Measurements from ENCODE around the gene ACTR3C. TPM values are rescaled to one million over a fixed set of nuclear protein-coding genes. Genes with fewer than 3 reads are reported as not detected.
"Not testable (repeated sequence)": the region's sequence is repeated elsewhere in the genome, so short reads cannot be mapped to it uniquely, and the experiment has no call there.

The ACTR3C gene
- total and polyA plus RNA-seq, 10 of the 15 experiments (the other 5 are each of a cell fraction or from before 2014, with no cell fraction given), result 2.0 to 10.2 (median 6.3) TPM

- ATAC-seq; H3K79me2 ChIP-seq (ENCODE audit: control insufficient read depth, insufficient read depth, low read length); H4K20me1 ChIP-seq (ENCODE audit: control insufficient read depth, insufficient read depth); RAD21 ChIA-PET (ENCODE audit: unreplicated experiment); H3K4me2 ChIP-seq (ENCODE audit: control insufficient read depth, insufficient read depth); H3K9me3 ChIP-seq (replicated peaks; ENCODE audit: control insufficient read depth, insufficient read depth, low read length); FAIRE-seq; SMC1A ChIA-PET (ENCODE audit: uncharacterized antibody, unreplicated experiment); CTCF ChIA-PET; H3K27ac ChIP-seq (ENCODE audit: control insufficient read depth, insufficient read depth); H3K4me1 ChIP-seq (ENCODE audit: control insufficient read depth, insufficient read depth, low read length); BruUV-seq (replicated peaks); H2AFZ ChIP-seq (ENCODE audit: control insufficient read depth, low read depth, low read length); POLR2A ChIA-PET; H3K9ac ChIP-seq (ENCODE audit: control insufficient read depth, insufficient read depth, low read length); H3K27me3 ChIP-seq (replicated peaks in 1 of 2; ENCODE audit: control insufficient read depth in 2 of 2, insufficient read depth in 2 of 2, low read length in 1 of 2); H3K4me3 ChIP-seq; H3K36me3 ChIP-seq (ENCODE audit: control insufficient read depth in 2 of 2, insufficient read depth in 2 of 2, low read length in 1 of 2); intact Hi-C loops (cut with micrococcal nuclease; ENCODE audit: unreplicated experiment); DNase-seq (ENCODE audit: low read depth, low spot score); in situ Hi-C loops (cut with MboI): not testable (repeated sequence)
Observed at GRCh38 chr7:150297978-150298377, 25.4 kb downstream of the ACTR3C start.

- H3K27ac ChIP-seq (ENCODE audit: control insufficient read depth, insufficient read depth); ATAC-seq; H4K20me1 ChIP-seq (ENCODE audit: control insufficient read depth, insufficient read depth); in situ Hi-C loops (cut with MboI); RAD21 ChIA-PET (ENCODE audit: unreplicated experiment); H3K36me3 ChIP-seq (ENCODE audit: control insufficient read depth in 2 of 2, insufficient read depth in 2 of 2, low read length in 1 of 2); H3K9me3 ChIP-seq (replicated peaks; ENCODE audit: control insufficient read depth, insufficient read depth, low read length); H2AFZ ChIP-seq (ENCODE audit: control insufficient read depth, low read depth, low read length); H3K9ac ChIP-seq (ENCODE audit: control insufficient read depth, insufficient read depth, low read length); H3K27me3 ChIP-seq (replicated peaks in 1 of 2; ENCODE audit: control insufficient read depth in 2 of 2, insufficient read depth in 2 of 2, low read length in 1 of 2); CTCF ChIA-PET; H3K79me2 ChIP-seq (ENCODE audit: control insufficient read depth, insufficient read depth, low read length); DNase-seq (ENCODE audit: low read depth, low spot score); intact Hi-C loops (cut with micrococcal nuclease; ENCODE audit: unreplicated experiment); FAIRE-seq; POLR2A ChIA-PET; H3K4me2 ChIP-seq (ENCODE audit: control insufficient read depth, insufficient read depth); H3K4me1 ChIP-seq (ENCODE audit: control insufficient read depth, insufficient read depth, low read length); BruUV-seq (replicated peaks); H3K4me3 ChIP-seq; SMC1A ChIA-PET (ENCODE audit: uncharacterized antibody, unreplicated experiment): not testable (repeated sequence)
- 79% methylated on average over 5 of the region's 10 CpGs for WGBS (ENCODE audit: insufficient coverage, insufficient replicate concordance, low lambda C conversion rate, missing lambda C conversion rate)
Observed at GRCh38 chr7:150296802-150297201, 26.5 kb downstream of the ACTR3C start.

GRCh38 chr7:150295614-150296013 is 27.7 kb downstream of the ACTR3C start:
- intact Hi-C loops (cut with micrococcal nuclease; ENCODE audit: unreplicated experiment); H4K20me1 ChIP-seq (ENCODE audit: control insufficient read depth, insufficient read depth); H3K9me3 ChIP-seq (replicated peaks; ENCODE audit: control insufficient read depth, insufficient read depth, low read length); in situ Hi-C loops (cut with MboI); H3K27me3 ChIP-seq (replicated peaks in 1 of 2; ENCODE audit: control insufficient read depth in 2 of 2, insufficient read depth in 2 of 2, low read length in 1 of 2); POLR2A ChIA-PET; H3K4me2 ChIP-seq (ENCODE audit: control insufficient read depth, insufficient read depth); CTCF ChIA-PET; H3K4me1 ChIP-seq (ENCODE audit: control insufficient read depth, insufficient read depth, low read length); SMC1A ChIA-PET (ENCODE audit: uncharacterized antibody, unreplicated experiment); H3K79me2 ChIP-seq (ENCODE audit: control insufficient read depth, insufficient read depth, low read length); DNase-seq (ENCODE audit: low read depth, low spot score); H3K36me3 ChIP-seq (ENCODE audit: control insufficient read depth in 2 of 2, insufficient read depth in 2 of 2, low read length in 1 of 2); BruUV-seq (replicated peaks); FAIRE-seq; RAD21 ChIA-PET (ENCODE audit: unreplicated experiment); H2AFZ ChIP-seq (ENCODE audit: control insufficient read depth, low read depth, low read length); H3K9ac ChIP-seq (ENCODE audit: control insufficient read depth, insufficient read depth, low read length); H3K27ac ChIP-seq (ENCODE audit: control insufficient read depth, insufficient read depth); H3K4me3 ChIP-seq: not testable (repeated sequence)
- peak; percentile 50; the same call in 2 of the 3 replicates for ATAC-seq
- WGBS (ENCODE audit: insufficient coverage, insufficient replicate concordance, low lambda C conversion rate, missing lambda C conversion rate), result no CpG with 5 or more reads among the region's 8 CpGs

GRCh38 chr7:150295027-150295426 is 28.3 kb downstream of the ACTR3C start:
- DNase-seq (ENCODE audit: low read depth, low spot score); in situ Hi-C loops (cut with MboI); POLR2A ChIA-PET; SMC1A ChIA-PET (ENCODE audit: uncharacterized antibody, unreplicated experiment); H3K4me2 ChIP-seq (ENCODE audit: control insufficient read depth, insufficient read depth); H3K9me3 ChIP-seq (replicated peaks; ENCODE audit: control insufficient read depth, insufficient read depth, low read length); H3K9ac ChIP-seq (ENCODE audit: control insufficient read depth, insufficient read depth, low read length); H3K27ac ChIP-seq (ENCODE audit: control insufficient read depth, insufficient read depth); H3K36me3 ChIP-seq (ENCODE audit: control insufficient read depth in 2 of 2, insufficient read depth in 2 of 2, low read length in 1 of 2); H3K27me3 ChIP-seq (replicated peaks in 1 of 2; ENCODE audit: control insufficient read depth in 2 of 2, insufficient read depth in 2 of 2, low read length in 1 of 2); H4K20me1 ChIP-seq (ENCODE audit: control insufficient read depth, insufficient read depth); intact Hi-C loops (cut with micrococcal nuclease; ENCODE audit: unreplicated experiment); H3K4me1 ChIP-seq (ENCODE audit: control insufficient read depth, insufficient read depth, low read length); H2AFZ ChIP-seq (ENCODE audit: control insufficient read depth, low read depth, low read length); CTCF ChIA-PET; BruUV-seq (replicated peaks); H3K4me3 ChIP-seq; H3K79me2 ChIP-seq (ENCODE audit: control insufficient read depth, insufficient read depth, low read length); FAIRE-seq; RAD21 ChIA-PET (ENCODE audit: unreplicated experiment); ATAC-seq: not testable (repeated sequence)
- WGBS (ENCODE audit: insufficient coverage, insufficient replicate concordance, low lambda C conversion rate, missing lambda C conversion rate), result 90% methylated on average over 8 of the region's 8 CpGs
